ENCODE results near the gene NRXN2.

NRXN2 gene

DNA sequence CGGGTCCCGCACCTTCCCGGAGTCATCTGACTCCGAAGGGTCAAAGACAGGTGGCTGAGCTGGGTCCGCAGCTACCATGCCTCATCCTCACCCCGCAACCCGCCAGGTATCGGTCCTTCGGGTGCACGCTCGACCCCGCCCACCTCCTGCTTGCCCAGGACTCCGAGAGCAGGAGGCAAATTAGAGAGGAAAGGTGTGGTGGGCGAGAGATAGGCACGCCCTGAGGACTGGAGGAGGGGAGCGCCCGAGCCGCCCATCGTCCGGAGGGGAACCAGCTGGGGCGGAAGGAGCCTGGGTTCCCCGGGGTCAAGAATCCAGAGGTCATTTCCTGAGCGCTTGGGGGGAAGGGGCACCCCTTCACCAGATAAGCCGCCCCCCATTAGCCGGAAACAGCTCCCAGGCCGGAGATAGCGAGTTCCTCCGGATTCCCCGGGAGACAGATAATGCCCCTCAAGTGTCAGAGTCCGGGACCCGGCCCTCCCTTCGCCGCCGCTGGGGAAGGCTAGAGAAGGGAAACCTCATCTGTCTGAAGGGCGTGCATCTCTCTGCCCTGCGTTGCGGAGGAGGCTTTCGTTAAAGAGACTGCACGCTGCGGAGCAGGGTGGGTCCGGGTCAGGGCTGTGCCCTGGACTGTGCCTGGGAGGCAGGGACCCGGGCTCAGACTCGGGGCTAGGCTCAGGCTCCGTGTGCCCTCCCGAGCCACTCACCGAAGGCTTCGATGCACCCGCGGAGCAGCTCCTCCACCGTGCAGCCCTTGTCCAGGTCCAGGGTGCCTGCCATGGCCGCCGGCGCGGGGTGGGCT is 19.3 kb upstream of the NRXN2 start:
- no peak overlapping the region for H3K27ac Mint-ChIP-seq

DNA sequence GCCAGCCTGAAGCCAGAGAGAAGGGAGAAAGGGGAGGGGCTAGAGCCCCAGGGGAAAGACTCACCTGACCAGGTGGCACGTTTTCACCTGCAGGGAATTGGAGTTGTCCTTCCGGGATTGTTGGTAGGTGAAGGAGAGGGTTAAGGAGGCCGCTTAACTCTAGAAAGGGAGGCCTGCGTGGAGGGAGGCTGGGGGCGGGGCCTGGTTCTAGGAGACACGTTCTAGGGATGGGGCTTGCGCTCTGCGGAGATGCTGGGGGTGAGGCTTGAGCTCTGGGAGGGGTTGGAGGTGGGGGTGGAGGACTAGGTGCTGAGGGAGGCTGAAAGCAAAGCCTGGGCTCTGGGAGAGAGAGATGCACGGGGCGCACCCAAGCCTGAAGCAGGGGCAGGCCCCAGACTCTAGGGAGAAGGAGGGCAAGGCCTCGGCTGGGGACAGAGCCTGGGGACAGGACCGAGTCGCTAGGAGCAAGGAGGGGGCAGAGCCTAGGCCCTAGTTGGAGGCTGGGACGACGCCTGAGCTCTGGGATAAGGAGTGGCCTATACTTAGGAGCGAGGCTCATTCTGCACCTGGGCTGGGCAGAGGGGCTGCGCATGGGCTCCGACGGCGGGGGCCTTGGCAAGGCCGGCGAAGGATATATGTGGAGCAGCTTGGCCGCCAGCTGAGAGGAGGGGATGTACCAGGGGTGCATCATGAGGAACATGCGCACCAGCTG is 18.5 kb upstream of the NRXN2 start:
- Mint-ChIP-seq H3K27me3 (ENCODE audit: low read depth) (no peaks in the 10 kb centered on the region), H3K9me3 (no peaks in the 10 kb centered on the region), H3K4me3 (peak overlapping the region; percentile 74), H3K4me1 (ENCODE audit: low read depth) (peaks cover 23% of the 10 kb centered on the region), H3K36me3 (ENCODE audit: low read depth) (peaks cover 20% of the 10 kb centered on the region), H3K27ac (no peak overlapping the region)

More for the DNA sequence above, 19.3 kb upstream of the NRXN2 start:
- Mint-ChIP-seq H3K4me1 (ENCODE audit: low read depth) (peaks cover 23% of the 10 kb centered on the region), H3K36me3 (ENCODE audit: low read depth) (peaks cover 18% of the 10 kb centered on the region), H3K27me3 (ENCODE audit: low read depth) (no peaks in the 10 kb centered on the region), H3K9me3 (no peaks in the 10 kb centered on the region), H3K4me3 (peak overlapping the region; percentile 74)

DNA sequence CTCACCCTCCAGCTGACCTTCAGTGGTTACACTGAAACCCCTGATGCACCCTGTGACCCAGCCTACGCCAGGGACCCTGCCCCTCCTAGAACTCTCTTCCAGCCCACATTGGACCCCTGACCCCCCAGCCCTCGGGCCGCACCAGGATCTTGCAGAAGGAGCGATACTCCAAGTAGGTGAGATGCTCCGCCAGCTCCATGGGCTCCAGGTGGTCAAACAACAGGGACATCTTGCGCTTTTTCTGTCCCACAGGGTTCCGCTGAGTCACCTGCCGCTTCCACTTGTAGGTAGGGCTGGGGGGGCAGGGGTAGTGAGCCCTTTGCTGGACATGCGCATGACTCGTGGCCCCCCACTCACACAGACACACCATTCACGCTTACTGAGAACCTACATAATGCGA is 16.9 kb upstream of the NRXN2 start:
- Mint-ChIP-seq H3K36me3 (ENCODE audit: low read depth) (peaks cover 30% of the 10 kb centered on the region), H3K4me1 (ENCODE audit: low read depth) (peaks cover 18% of the 10 kb centered on the region), H3K27me3 (ENCODE audit: low read depth) (no peaks in the 10 kb centered on the region), H3K9me3 (no peaks in the 10 kb centered on the region), H3K27ac (no peak overlapping the region), H3K4me3 (no peak overlapping the region)

DNA sequence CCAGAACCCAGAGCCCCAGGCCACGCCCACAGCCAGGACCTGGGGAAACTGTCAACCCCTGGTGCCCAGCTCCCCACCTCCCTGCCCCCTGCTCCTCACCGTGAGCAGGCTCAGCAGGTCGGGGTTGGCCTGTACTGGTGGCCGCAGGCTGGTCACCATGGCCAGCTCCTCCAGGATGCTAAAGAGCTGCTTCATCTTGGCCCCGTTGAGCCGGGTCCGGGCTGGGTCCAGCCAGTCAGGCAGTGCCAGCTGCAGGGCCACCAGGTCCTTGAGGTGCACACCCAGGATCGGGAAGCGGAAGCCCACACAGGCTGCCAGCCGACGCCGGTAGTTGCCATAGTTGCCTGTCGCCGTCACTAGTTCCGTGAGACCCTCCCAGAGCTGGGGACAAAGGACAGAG is 13.7 kb upstream of the NRXN2 start:
- no peak overlapping the region for H3K4me3 Mint-ChIP-seq
- peaks cover 47% of the 10 kb centered on the region for H3K36me3 Mint-ChIP-seq (ENCODE audit: low read depth)
- H3K27ac Mint-ChIP-seq: no peak overlapping the region
- no peaks in the 10 kb centered on the region for H3K9me3 Mint-ChIP-seq
- H3K27me3 Mint-ChIP-seq (ENCODE audit: low read depth): no peaks in the 10 kb centered on the region
- H3K4me1 Mint-ChIP-seq (ENCODE audit: low read depth): peaks cover 13% of the 10 kb centered on the region

DNA sequence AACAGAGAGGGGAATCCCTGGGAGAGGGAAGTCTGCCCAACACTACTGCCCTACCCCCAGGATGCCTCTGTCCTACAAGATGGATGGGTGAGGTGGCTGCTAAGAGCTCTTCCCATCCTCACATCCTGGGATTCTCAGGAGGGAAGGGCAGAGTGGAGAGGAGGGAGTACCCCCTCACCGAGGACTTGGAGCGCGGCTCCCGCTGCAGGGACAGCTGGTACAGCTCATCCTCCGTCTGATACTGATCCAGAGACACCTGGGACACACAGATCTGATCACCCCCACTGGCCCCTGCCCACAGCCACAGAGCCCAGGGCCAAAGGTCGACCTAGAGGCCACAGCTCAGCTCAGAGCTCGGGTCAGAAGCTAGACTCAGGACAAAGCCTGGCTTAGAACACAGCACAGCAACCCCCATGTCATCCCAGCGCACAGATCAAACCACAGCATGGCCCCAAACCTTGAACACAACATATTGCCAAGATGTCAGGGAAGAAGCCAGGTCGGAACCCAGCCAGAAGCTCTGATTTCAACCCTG is 12.8 kb upstream of the NRXN2 start:
- Mint-ChIP-seq H3K9me3 (no peaks in the 10 kb centered on the region), H3K27ac (no peak overlapping the region), H3K27me3 (ENCODE audit: low read depth) (no peaks in the 10 kb centered on the region), H3K36me3 (ENCODE audit: low read depth) (peaks cover 49% of the 10 kb centered on the region), H3K4me3 (no peak overlapping the region), H3K4me1 (ENCODE audit: low read depth) (peaks cover 8% of the 10 kb centered on the region)

GRCh38 chr11:64734811-64735724 is 12.1 kb upstream of the NRXN2 start:
- Mint-ChIP-seq H3K36me3 (ENCODE audit: low read depth) (peaks cover 45% of the 10 kb centered on the region), H3K4me1 (ENCODE audit: low read depth) (peaks cover 3% of the 10 kb centered on the region), H3K4me3 (no peak overlapping the region), H3K27ac (no peak overlapping the region), H3K9me3 (no peaks in the 10 kb centered on the region), H3K27me3 (ENCODE audit: low read depth) (no peaks in the 10 kb centered on the region)

- H3K4me1 Mint-ChIP-seq (ENCODE audit: low read depth): peaks cover 3% of the 10 kb centered on the region
- no peaks in the 10 kb centered on the region for H3K27me3 Mint-ChIP-seq (ENCODE audit: low read depth)
- no peak overlapping the region for H3K27ac Mint-ChIP-seq
- no peaks in the 10 kb centered on the region for H3K9me3 Mint-ChIP-seq
- H3K36me3 Mint-ChIP-seq (ENCODE audit: low read depth): peaks cover 49% of the 10 kb centered on the region
- no peak overlapping the region for H3K4me3 Mint-ChIP-seq
Measured at GRCh38 chr11:64731601-64732000, 8.6 kb upstream of the NRXN2 start.

- peaks cover 6% of the 10 kb centered on the region for H3K4me1 Mint-ChIP-seq (ENCODE audit: low read depth)
- H3K36me3 Mint-ChIP-seq (ENCODE audit: low read depth): peaks cover 39% of the 10 kb centered on the region
- H3K27me3 Mint-ChIP-seq (ENCODE audit: low read depth): no peaks in the 10 kb centered on the region
- no peak overlapping the region for H3K4me3 Mint-ChIP-seq
- no peaks in the 10 kb centered on the region for H3K9me3 Mint-ChIP-seq
- no peak overlapping the region for H3K27ac Mint-ChIP-seq
Measured at GRCh38 chr11:64729851-64730382, 6.9 kb upstream of the NRXN2 start.

DNA sequence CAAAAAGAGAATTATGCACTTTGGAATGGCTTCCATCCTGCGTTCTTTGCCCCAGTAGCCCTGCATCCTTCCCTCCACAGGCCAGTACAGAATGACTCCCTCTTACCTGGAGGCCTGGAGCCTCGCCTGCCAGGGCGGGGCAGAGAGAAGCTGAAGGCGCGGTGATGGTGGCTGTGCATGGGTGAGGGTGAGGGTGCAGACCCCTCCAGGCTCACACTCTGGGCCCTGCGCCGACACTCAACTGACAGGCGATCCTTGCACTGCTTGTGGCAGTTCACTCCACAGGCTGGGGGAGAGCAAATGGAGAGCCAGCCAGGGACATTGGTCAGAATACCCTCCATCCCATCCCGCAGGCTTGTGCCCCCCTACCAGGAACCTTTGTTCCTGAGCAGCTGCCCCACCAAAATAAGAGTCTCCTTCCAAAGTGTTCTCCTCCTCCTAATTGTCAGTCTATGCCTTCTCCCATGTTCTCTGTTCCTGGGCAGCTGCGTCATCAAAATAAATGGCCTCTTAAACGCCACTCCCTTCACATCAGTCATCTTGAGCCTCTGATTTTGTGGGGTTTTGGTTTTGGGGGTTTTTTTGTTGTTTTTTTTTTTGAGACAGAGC is 5.9 kb upstream of the NRXN2 start:
- H3K27me3 Mint-ChIP-seq (ENCODE audit: low read depth): no peaks in the 10 kb centered on the region
- H3K36me3 Mint-ChIP-seq (ENCODE audit: low read depth): peaks cover 34% of the 10 kb centered on the region
- H3K4me1 Mint-ChIP-seq (ENCODE audit: low read depth): peaks cover 12% of the 10 kb centered on the region
- H3K4me3 Mint-ChIP-seq: no peak overlapping the region
- H3K9me3 Mint-ChIP-seq: no peaks in the 10 kb centered on the region
- H3K27ac Mint-ChIP-seq: no peak overlapping the region

- H3K36me3 Mint-ChIP-seq (ENCODE audit: low read depth): peaks cover 26% of the 10 kb centered on the region
- H3K4me3 Mint-ChIP-seq: no peak overlapping the region
- peaks cover 12% of the 10 kb centered on the region for H3K4me1 Mint-ChIP-seq (ENCODE audit: low read depth)
- peaks cover 6% of the 10 kb centered on the region for H3K27me3 Mint-ChIP-seq (ENCODE audit: low read depth)
- no peak overlapping the region for H3K27ac Mint-ChIP-seq
- no peaks in the 10 kb centered on the region for H3K9me3 Mint-ChIP-seq
Measured at GRCh38 chr11:64726867-64727530, 4.0 kb upstream of the NRXN2 start.

DNA sequence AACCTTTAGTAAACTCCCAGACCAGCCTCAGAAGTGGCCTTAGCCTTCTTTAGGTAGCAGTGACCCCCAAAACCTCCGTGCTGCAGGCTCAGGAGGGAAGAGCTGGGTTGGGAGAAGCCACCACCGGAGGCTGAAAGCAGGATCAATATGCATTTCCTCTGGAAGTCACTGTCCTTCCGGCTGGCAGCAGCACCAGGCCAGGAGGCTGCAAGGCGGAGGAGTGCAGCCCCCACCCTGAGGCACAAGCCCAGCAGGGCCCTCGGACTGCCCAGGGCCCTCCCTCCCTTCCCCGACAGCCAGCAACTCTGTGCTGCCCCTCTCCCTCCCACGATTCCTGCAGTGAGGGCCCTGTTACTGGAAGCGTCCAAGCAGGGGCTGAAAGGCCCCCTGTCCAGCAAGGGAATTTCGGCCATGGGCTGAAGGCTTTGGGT is 3.2 kb upstream of the NRXN2 start:
- peaks cover 14% of the 10 kb centered on the region for H3K27me3 Mint-ChIP-seq (ENCODE audit: low read depth)
- H3K27ac Mint-ChIP-seq: no peak overlapping the region
- H3K9me3 Mint-ChIP-seq: no peaks in the 10 kb centered on the region
- no peak overlapping the region for H3K4me3 Mint-ChIP-seq
- peaks cover 18% of the 10 kb centered on the region for H3K36me3 Mint-ChIP-seq (ENCODE audit: low read depth)
- peaks cover 12% of the 10 kb centered on the region for H3K4me1 Mint-ChIP-seq (ENCODE audit: low read depth)

- Mint-ChIP-seq H3K9me3 (no peaks in the 10 kb centered on the region), H3K4me3 (no peak overlapping the region), H3K36me3 (ENCODE audit: low read depth) (peaks cover 15% of the 10 kb centered on the region), H3K27me3 (ENCODE audit: low read depth) (peaks cover 26% of the 10 kb centered on the region), H3K27ac (no peak overlapping the region), H3K4me1 (ENCODE audit: low read depth) (peaks cover 12% of the 10 kb centered on the region)
Measured at GRCh38 chr11:64724863-64725532, 2.0 kb upstream of the NRXN2 start.

All from T-helper 1 cell treated with Interleukin-12 subunit alpha and Interleukin-12 subunit beta and Interleukin-4 antibody, amounts not matched to agents 30 μg/mL and 1 μg/mL, for 36 hours (primary cell).